HepG2 (cell line): ENCODE measurements around the gene VAV2.

Source experiments
- ARID4A ChIP-seq: sonication (generic); formaldehyde crosslinking; IDR thresholded peaks from 2 replicates; pipeline ENCODE4 v1.5.0; 2020; ENCODE audit warnings: mild to moderate bottlenecking, missing genetic modification reagents, borderline replicate concordance
- CTCF ChIP-seq: sonication (generic); formaldehyde crosslinking; IDR thresholded peaks from 2 replicates; pipeline ENCODE4 v1.5.0; 2020; ENCODE audit warnings: mild to moderate bottlenecking, missing genetic modification reagents, moderate library complexity
- KAT2B ChIP-seq: fragments of 150-350 bp; IDR thresholded peaks from 2 replicates; pipeline ENCODE4 v1.6.1; 2014; ENCODE audit warnings: low read depth, low read length, borderline replicate concordance
- PRDM15 ChIP-seq: sonication (generic); formaldehyde crosslinking; IDR thresholded peaks from 2 replicates; pipeline ENCODE4 v1.4.0; 2020; ENCODE audit warnings: missing genetic modification reagents
- PTBP1 ChIP-seq: fragments of 200-400 bp; formaldehyde crosslinking; IDR thresholded peaks from 2 replicates; pipeline ENCODE4 v1.6.1; 2018; ENCODE audit warnings: low read length, low read depth; ENCODE audit not compliant: poor library complexity, severe bottlenecking
- RBFOX2 ChIP-seq: fragments of 200-400 bp; formaldehyde crosslinking; IDR thresholded peaks from 2 replicates; pipeline ENCODE4 v1.6.1; 2017; ENCODE audit warnings: low read depth, mild to moderate bottlenecking, low read length
- RFX5 ChIP-seq: IDR thresholded peaks from 2 replicates; pipeline ENCODE4 v1.6.1; 2011; ENCODE audit warnings: low read depth, low read length, improper control_type of control experiment
- SMAD3 ChIP-seq: sonication (generic); formaldehyde crosslinking; IDR thresholded peaks from 2 replicates; pipeline ENCODE4 v1.4.0; 2020; ENCODE audit warnings: missing genetic modification reagents
- TP53 ChIP-seq: sonication (generic); formaldehyde crosslinking; conservative IDR thresholded peaks from 2 replicates; pipeline ENCODE4 v1.4.0; 2020; ENCODE audit warnings: missing genetic modification reagents
- ZBTB1 ChIP-seq: sonication (generic); formaldehyde crosslinking; IDR thresholded peaks from 2 replicates; pipeline ENCODE4 v1.4.0; 2020; ENCODE audit warnings: missing genetic modification reagents, borderline replicate concordance
- ZNF788 ChIP-seq: sonication (generic); formaldehyde crosslinking; IDR thresholded peaks from 2 replicates; pipeline ENCODE4 v1.5.0; 2020; ENCODE audit warnings: mild to moderate bottlenecking, missing genetic modification reagents, borderline replicate concordance

- no peak for TF ChIP-seq CTCF
- TF ChIP-seq ARID4A (CRISPR knock-in tag), result peak; percentile 46; the same call in 1 of the 2 replicates
- no peak for TF ChIP-seq SMAD3 (CRISPR knock-in tag)
- TF ChIP-seq PTBP1, result no peak
- TF ChIP-seq ZBTB1 (CRISPR knock-in tag), result no peak
- no peak for TF ChIP-seq RFX5
- TF ChIP-seq KAT2B, result no peak
- no peak for TF ChIP-seq PRDM15 (CRISPR knock-in tag)
- TF ChIP-seq RBFOX2, result peak; percentile 82
- TF ChIP-seq TP53 (CRISPR knock-in tag), result no peak
- TF ChIP-seq ZNF788 (CRISPR knock-in tag), result no peak
Measured at GRCh38 chr9:133991964-133992779, at the start of gene VAV2.
